GM18870 (cell line): ENCODE results near the gene HSPA4.

ENCODE experiments used
- ATAC-seq: cut with Tn5 transposase; IDR thresholded peaks from one replicate; pipeline ENCODE4 v1.9.1; 2021; ENCODE audit warnings: moderate library complexity; ENCODE audit not compliant: unreplicated experiment

Gene HSPA4

DNA sequence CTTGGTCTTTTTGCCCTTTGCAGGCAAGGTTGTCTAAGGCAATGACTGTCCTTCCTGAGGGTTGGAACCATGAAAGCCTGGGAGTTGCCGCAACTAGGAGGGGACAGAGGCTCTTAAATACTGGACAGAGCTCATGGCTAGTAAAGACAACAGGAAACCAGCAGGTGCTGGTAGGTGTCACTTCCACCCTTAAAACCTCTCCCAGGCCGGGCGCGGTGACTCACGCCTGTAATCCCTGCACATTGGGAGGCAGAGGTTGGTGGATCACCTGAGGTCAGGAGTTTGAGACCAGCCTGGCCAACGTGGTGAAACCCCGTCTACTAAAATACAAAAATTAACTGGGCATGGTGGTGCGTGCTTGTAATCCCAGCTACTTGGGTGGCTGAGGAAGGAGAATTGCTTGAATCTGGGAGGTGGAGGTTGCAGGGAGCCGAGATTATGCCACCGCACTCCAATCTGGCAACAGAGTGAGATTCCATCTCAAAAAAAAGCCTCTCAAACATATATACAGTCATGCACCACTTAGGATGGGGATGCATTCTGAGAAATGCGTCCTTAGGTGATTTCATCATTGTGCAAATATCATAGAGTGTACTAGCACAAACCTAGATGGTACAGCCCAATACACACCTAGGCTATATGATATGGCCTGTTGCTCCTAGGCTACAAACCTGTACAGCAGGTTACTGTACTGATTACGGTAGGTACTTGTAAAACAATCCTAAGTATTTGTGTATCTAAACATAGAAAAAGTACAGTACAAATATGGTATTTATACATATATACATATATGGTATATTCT, 102.7 kb downstream of the HSPA4 start:
- no peak for ATAC-seq

DNA sequence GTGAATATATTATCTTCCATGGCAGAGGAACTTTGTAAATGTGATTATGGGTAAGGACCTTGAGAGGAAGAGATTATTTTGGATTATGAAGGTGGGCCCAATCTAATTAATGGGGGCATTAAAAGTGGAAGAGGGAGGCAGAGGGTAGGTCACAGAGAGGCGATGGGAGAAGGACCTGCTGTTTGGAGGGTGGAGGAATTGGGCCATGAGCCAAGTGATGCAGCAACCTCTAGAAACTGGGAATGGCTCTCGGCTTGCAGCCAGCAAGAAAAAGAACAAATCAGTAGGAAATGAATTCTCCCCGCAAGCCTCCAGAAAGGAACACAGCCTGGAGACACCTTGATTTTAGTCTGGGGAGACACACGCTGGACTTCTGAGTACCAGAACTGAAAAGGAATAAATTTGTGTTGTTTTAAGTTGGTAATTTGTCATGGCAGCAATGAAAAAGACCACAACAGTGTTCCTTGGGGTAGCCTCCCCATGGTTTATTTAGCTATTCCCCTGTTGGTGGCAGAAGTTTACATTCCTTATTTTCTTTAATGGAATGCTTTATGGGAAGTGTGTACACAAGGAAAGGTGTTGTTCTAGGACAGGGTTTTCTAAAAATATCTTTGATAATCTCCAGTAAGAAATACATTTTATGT, 103.6 kb downstream of the HSPA4 start:
- ATAC-seq = no peak
